A673 (cell line): ENCODE data around the gene RPL6. TPM values are rescaled to one million over a fixed set of nuclear protein-coding genes. Genes with fewer than 3 reads are reported as not detected.
"Not testable (repeated sequence)": the region's sequence is repeated elsewhere in the genome, so short reads cannot be mapped to it uniquely, and the experiment has no call there.

Source experiments
- Bru-seq: library from RNA; stranded (reverse); fragments of 400-500 nt; gene quantifications from one replicate; lab custom pipeline; 2021; lab: Mats Ljungman, UMichigan
- BruChase-seq, 2 experiments: library from RNA; stranded (reverse); fragments of 400-500 nt; gene quantifications; one replicate each; lab custom pipeline; 2021; lab: Mats Ljungman, UMichigan
- BruUV-seq: library from RNA; stranded (reverse); fragments of 400-500 nt; replicated peaks from 2 replicates; lab custom pipeline; 2021; lab: Mats Ljungman, UMichigan
- CTCF ChIA-PET: fragments of 300-600 bp; sonication (Branson Sonifier 250); formaldehyde crosslinking; loops from one replicate; lab custom pipeline; 2022; ENCODE audit warnings: antibody characterized with exemption; lab: Charles Lee
- POLR2A ChIA-PET: fragments of 300-600 bp; sonication (Branson Sonifier 250); formaldehyde crosslinking; loops from one replicate; lab custom pipeline; 2022; ENCODE audit warnings: antibody characterized with exemption; ENCODE audit not compliant: low non-redundant PET; lab: Charles Lee
- DNase-seq: peaks from one replicate; pipeline ENCODE4 v3.0.0-alpha.2; 2015; ENCODE audit warnings: low spot score
- H3K27ac ChIP-seq: fragments of 200-600 bp; sonication (generic); 2 replicates; pipeline ENCODE4 v1.5.1; 2016; ENCODE audit warnings: mixed run types, low read depth, mild to moderate bottlenecking, mixed read lengths, antibody characterized with exemption, low read length; ENCODE audit not compliant: poor library complexity, severe bottlenecking
- H3K27me3 ChIP-seq: fragments of 200-600 bp; sonication (generic); replicated peaks from 2 replicates; pipeline ENCODE4 v1.6.1; 2017; ENCODE audit warnings: mixed run types, low read depth, mild to moderate bottlenecking, mixed read lengths, antibody characterized with exemption, low read length; ENCODE audit not compliant: insufficient read depth, poor library complexity
- H3K36me3 ChIP-seq: fragments of 200-600 bp; sonication (generic); 2 replicates; pipeline ENCODE4 v1.6.1; 2016; ENCODE audit warnings: mixed run types, mild to moderate bottlenecking, mixed read lengths, antibody characterized with exemption, low read length; ENCODE audit not compliant: insufficient read depth, poor library complexity, severe bottlenecking
- H3K4me1 ChIP-seq: fragments of 200-600 bp; sonication (generic); 2 replicates; pipeline ENCODE4 v1.6.1; 2017; ENCODE audit warnings: mixed run types, mild to moderate bottlenecking, mixed read lengths, antibody characterized with exemption, low read length; ENCODE audit not compliant: insufficient read depth, poor library complexity, severe bottlenecking
- H3K4me3 ChIP-seq: fragments of 200-600 bp; sonication (generic); 2 replicates; pipeline ENCODE4 v1.5.1; 2016; ENCODE audit warnings: low read depth, mixed run types, mild to moderate bottlenecking, mixed read lengths, low read length; ENCODE audit not compliant: poor library complexity, severe bottlenecking
- H3K9me3 ChIP-seq: fragments of 200-600 bp; sonication (generic); 2 replicates; pipeline ENCODE4 v1.6.1; 2016; ENCODE audit warnings: mixed run types, low read depth, mild to moderate bottlenecking, mixed read lengths, antibody characterized with exemption, low read length; ENCODE audit not compliant: poor library complexity, severe bottlenecking
- EZH2 ChIP-seq: fragments of 200-600 bp; sonication (generic); IDR thresholded peaks from 2 replicates; pipeline ENCODE4 v1.6.1; 2017; ENCODE audit warnings: borderline replicate concordance, low read depth, mild to moderate bottlenecking, mixed read lengths, antibody characterized with exemption, low read length; ENCODE audit not compliant: poor library complexity, severe bottlenecking
- intact Hi-C: fragments of 100-400 bp; cut with micrococcal nuclease; formaldehyde crosslinking; loops from one replicate; pipeline ENCODE4 v1.10.0; 2022; ENCODE audit not compliant: unreplicated experiment
- long read RNA-seq: library from polyadenylated mRNA; stranded (forward); transcript quantifications from one replicate; pipeline ENCODE4 v2.0.0, GENCODE V29; 2022
- total RNA-seq: library from RNA; stranded (reverse); gene quantifications from 2 replicates; pipeline ENCODE4 v1.2.3, GENCODE V29; 2021
- TF ChIP-seq, protein P1 (sequence below): fragments of 300-800, 200-600 bp; sonication (generic); conservative IDR thresholded peaks from 2 replicates; pipeline ENCODE4 v1.5.1; 2017; ENCODE audit warnings: low read depth, mild to moderate bottlenecking, antibody characterized with exemption, low read length, moderate library complexity, mixed read lengths

RPL6 gene
- total RNA-seq (1,517 and 1,605 TPM in 2 replicates), Bru-seq, nascent RNA (percentile 100 among the genes with signal in this experiment), BruChase-seq, experiment 1, labeled RNA remaining after a 2-hour chase (percentile 98 among the genes with signal in this experiment), BruChase-seq, experiment 2, labeled RNA remaining after a 6-hour chase (percentile 99 among the genes with signal in this experiment)
- long read RNA-seq, transcript RPL6-201 (7 exons, 947 nt): major isoform, 819 of 1,146 reads
- long read RNA-seq, transcript RPL6-202 (7 exons, 1,074 nt): minor isoform, 95 of 1,146 reads
- long read RNA-seq, partial matches to known transcripts: 189 of 1,146 reads
- long read RNA-seq, other reads (novel, unspliced or antisense): 43 of 1,146 reads

DNA sequence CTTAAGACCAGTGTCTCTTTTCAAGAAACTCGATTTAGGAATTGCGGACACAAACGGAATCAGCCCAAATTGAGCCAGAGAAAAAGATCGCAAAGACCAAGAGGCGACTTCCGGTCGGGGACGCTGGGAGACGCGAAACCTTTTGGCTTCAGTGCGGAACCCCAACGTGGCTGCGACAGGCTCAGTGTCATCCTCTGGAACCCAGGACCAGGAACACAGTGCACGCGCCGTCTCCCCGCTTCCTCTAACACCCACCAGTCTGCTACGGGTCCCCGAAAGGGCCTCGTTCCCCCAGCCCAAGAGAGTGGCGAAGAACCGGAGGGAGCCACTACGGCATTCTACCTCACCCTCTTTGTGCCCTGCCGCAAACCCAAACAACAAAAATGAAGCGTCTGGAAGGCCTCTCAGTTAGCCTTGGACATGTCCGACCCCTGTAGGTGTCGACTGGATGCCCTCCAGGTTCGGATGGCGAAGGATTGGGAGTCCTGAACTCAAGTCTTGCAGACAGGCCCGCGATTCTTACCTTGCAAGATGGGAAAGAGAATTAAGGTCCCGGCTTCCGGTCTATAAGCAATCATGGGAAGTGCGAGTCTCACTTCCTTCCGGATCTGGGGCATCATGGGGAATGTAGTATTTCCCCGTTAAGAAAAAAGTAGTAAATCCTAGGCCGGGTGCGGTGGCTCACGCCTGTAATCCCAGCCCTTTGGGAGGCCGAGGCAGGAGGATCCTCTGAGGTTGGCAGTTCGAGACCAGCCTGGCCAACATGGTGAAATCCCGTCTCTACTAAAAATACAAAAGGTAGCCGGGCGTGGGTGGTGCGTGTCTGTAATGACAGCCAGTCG is at the start of gene RPL6:
Gene RPL6, minus strand, starts transcription at position 542 of the 842 bp plus-strand sequence. CDS start 949 bp downstream, outside the sequence.
- TSS peak; percentile 58 for BruUV-seq
- intact Hi-C loops: no loop called here
- ChIA-PET POLR2A (no interaction called here), CTCF (no interaction called here)
- H3K36me3 ChIP-seq: peaks cover 48% of the 10 kb centered on the region
- H3K27me3 ChIP-seq: no peaks in the 10 kb centered on the region
- TF ChIP-seq, protein P1, sequence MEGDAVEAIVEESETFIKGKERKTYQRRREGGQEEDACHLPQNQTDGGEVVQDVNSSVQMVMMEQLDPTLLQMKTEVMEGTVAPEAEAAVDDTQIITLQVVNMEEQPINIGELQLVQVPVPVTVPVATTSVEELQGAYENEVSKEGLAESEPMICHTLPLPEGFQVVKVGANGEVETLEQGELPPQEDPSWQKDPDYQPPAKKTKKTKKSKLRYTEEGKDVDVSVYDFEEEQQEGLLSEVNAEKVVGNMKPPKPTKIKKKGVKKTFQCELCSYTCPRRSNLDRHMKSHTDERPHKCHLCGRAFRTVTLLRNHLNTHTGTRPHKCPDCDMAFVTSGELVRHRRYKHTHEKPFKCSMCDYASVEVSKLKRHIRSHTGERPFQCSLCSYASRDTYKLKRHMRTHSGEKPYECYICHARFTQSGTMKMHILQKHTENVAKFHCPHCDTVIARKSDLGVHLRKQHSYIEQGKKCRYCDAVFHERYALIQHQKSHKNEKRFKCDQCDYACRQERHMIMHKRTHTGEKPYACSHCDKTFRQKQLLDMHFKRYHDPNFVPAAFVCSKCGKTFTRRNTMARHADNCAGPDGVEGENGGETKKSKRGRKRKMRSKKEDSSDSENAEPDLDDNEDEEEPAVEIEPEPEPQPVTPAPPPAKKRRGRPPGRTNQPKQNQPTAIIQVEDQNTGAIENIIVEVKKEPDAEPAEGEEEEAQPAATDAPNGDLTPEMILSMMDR: no peak
- no peak for TF ChIP-seq EZH2
- peak; percentile 98 for DNase-seq
- H3K4me1 ChIP-seq: peaks cover 12% of the 10 kb centered on the region
- H3K4me3 ChIP-seq: peak within 1 kb of the TSS; percentile 83
- peak within 1 kb of the TSS; percentile 95 for H3K27ac ChIP-seq
- no peaks in the 10 kb centered on the region for H3K9me3 ChIP-seq

GRCh38 chr12:112458751-112459150 is 49.3 kb upstream of the RPL6 start:
- Histone ChIP-seq H3K27ac (no peak overlapping the region), H3K9me3 (no peaks in the 10 kb centered on the region), H3K4me1 (peaks cover 2% of the 10 kb centered on the region), H3K27me3 (no peaks in the 10 kb centered on the region), H3K4me3 (no peak overlapping the region), H3K36me3 (peaks cover 34% of the 10 kb centered on the region)
- no peak for DNase-seq
- ChIA-PET CTCF (no interaction called here), POLR2A (no interaction called here)
- no TSS peak for BruUV-seq
- intact Hi-C loops: no loop called here
- TF ChIP-seq, protein P1: no peak
- TF ChIP-seq EZH2: no peak

DNA sequence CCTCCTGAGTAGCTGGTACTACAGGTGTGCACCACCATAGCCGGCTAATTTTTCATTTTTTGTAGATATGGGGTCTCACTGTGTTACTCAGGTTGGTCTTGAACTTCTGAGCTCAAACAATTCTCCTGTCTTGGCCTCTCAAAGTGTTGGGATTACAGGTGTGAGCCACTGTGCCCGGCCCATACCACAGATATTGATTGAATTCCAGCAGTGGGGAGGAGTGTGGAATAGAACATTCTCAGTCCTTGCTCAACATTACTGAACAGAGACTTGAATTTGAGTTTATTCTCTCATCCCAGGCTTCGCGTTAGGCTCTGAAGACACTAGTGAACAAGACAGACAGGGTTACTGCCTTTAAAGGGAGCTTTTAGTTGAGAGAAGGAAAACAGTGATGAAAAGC is 48.9 kb upstream of the RPL6 start:
- Histone ChIP-seq H3K9me3 (no peaks in the 10 kb centered on the region), H3K4me3 (no peak overlapping the region), H3K36me3 (peaks cover 39% of the 10 kb centered on the region), H3K27me3 (no peaks in the 10 kb centered on the region), H3K4me1 (peaks cover 2% of the 10 kb centered on the region), H3K27ac (no peak overlapping the region)
- TF ChIP-seq, protein P1: no peak
- TF ChIP-seq EZH2: no peak
- no TSS peak for BruUV-seq
- ChIA-PET CTCF (no interaction called here), POLR2A (no interaction called here)
- intact Hi-C loops: no loop called here
- DNase-seq: no peak

DNA sequence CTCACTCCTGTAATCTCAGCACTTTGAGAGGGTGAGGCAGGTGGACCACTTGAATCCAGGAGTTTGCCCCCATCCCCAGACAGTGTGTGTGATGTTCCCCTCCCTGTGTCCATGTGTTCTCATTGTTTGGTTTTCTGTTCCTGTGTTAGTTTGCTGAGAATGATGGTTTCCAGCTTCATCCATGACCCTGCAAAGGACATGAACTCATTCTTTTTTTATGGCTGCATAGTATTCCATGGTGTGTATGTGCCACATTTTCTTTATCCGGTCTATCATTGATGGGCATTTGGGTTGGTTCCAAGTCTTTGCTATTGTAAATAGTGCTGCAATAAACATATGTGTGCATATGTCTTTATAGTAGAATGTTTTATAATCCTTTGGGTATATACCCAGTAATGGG is 47.7 kb upstream of the RPL6 start:
- POLR2A ChIA-PET, H3K4me3 ChIP-seq, BruUV-seq, H3K27me3 ChIP-seq, H3K9me3 ChIP-seq, H3K4me1 ChIP-seq, H3K27ac ChIP-seq, intact Hi-C loops, DNase-seq: not testable (repeated sequence)
- peaks cover 44% of the 10 kb centered on the region for H3K36me3 ChIP-seq
- CTCF ChIA-PET: interaction anchor here (0.6 kb wide), 1 partner anchor 9 kb away, joined by 4 read pairs; no protein-coding TSS in a partner anchor
